ENCODE results near the gene FAM3C. TPM values are rescaled to one million over a fixed set of nuclear protein-coding genes. Genes with fewer than 3 reads are reported as not detected.

The FAM3C gene
- total and polyA plus RNA-seq, 2 donors, result 10.3 to 35.1 TPM

DNA sequence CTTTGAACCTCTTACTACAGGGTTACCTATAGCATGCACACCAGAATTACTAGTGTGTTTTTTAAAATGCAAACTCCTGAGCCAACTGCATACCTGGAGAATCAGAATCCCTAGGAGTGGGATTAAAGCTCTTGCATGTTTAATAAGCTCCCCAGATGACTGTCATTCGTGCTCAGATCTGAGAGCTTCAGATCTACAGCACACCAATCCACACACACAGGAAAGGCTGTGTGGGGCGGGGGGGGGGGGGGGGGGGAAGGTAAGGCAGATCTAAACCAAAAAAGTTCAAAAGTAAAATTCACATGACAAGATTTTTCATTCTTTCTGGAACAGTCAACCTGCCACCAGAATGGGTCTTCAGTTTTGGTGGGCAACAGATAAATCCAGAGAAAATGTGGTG lies 5.5 kb downstream of the FAM3C start:
- DNase-seq (ENCODE audit: low read depth in 6 of 9, low spot score in 9 of 9), result peak in 3 of 9 donors; percentile 16 to 52 (median 21)
- Histone ChIP-seq H3K4me3 (ENCODE audit: low read length in 2 of 2) (no peak overlapping the region), H3K9me3 (ENCODE audit: control insufficient read depth in 2 of 2, insufficient read depth in 1 of 2, low read length in 1 of 2) (no peaks in the 10 kb centered on the region), H3K36me3 (ENCODE audit: control insufficient read depth in 2 of 2, insufficient read depth in 2 of 2, low read length in 1 of 2) (no peaks in the 10 kb centered on the region), H3K27me3 (ENCODE audit: control insufficient read depth in 2 of 2, insufficient read depth in 1 of 2, low read length in 1 of 2) (no peaks in the 10 kb centered on the region), H3K4me1 (ENCODE audit: control insufficient read depth in 2 of 2, insufficient read depth in 2 of 2, low read length in 2 of 2) (peaks cover 5 to 8% of the 10 kb centered on the region in 2 donors), H3K27ac (ENCODE audit: low read depth in 1 of 2, low read length in 1 of 2) (no peak overlapping the region)
- WGBS, result 40% methylated on average over 2 of the region's 2 CpGs

DNA sequence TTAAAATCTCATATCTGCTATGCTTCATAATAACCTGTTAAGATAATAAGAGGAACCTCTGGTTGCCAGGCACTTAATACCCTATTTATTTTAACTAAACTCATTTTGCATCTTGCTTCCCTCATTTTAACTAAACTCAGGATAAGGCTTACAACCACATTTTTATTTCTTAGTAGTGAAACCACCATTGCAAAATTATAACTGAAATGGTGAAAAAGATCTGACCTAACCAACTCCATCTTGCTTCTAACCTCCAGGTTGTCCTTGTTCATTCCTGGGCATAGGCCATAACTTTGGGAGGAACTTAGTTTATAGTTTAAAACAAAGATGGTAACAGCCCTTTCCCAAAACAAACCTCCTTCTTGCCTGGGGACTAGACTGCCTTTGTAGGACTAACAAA lies 6.0 kb downstream of the FAM3C start:
- DNase-seq (ENCODE audit: low read depth in 6 of 9, low spot score in 9 of 9), result no peak
- no peak overlapping the region for H3K4me3 ChIP-seq (ENCODE audit: low read length in 2 of 2)
- H3K36me3 ChIP-seq (ENCODE audit: control insufficient read depth in 2 of 2, insufficient read depth in 2 of 2, low read length in 1 of 2), result no peaks in the 10 kb centered on the region
- H3K27me3 ChIP-seq (ENCODE audit: control insufficient read depth in 2 of 2, insufficient read depth in 1 of 2, low read length in 1 of 2), result no peaks in the 10 kb centered on the region
- H3K9me3 ChIP-seq (ENCODE audit: control insufficient read depth in 2 of 2, insufficient read depth in 1 of 2, low read length in 1 of 2), result no peaks in the 10 kb centered on the region
- H3K4me1 ChIP-seq (ENCODE audit: control insufficient read depth in 2 of 2, insufficient read depth in 2 of 2, low read length in 2 of 2), result peaks cover 4 to 5% of the 10 kb centered on the region in 2 donors
- H3K27ac ChIP-seq (ENCODE audit: low read depth in 1 of 2, low read length in 1 of 2), result no peak overlapping the region

DNA sequence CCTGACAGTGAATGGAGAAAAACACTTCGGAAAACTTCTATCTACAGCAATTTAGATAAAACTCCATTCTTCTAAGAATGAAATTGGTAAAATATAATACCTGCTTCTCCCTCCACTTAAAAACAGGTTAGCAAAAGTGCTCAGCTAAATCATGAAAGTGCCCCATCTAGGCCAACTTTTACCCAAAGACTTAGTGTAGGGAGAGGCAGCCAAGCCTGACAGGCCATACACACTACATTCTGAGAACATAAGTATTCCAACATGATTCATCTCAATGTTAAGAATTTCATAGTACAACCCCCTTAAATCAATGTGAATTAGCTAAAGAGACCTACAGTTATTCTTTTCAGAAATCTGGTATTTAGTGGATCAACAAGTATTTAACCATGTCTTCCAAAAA lies 7.2 kb downstream of the FAM3C start:
- WGBS, result 97% methylated on average over 1 of the region's 1 CpG
- Histone ChIP-seq H3K27me3 (ENCODE audit: control insufficient read depth in 2 of 2, insufficient read depth in 1 of 2, low read length in 1 of 2) (no peaks in the 10 kb centered on the region), H3K4me1 (ENCODE audit: control insufficient read depth in 2 of 2, insufficient read depth in 2 of 2, low read length in 2 of 2) (peaks cover 4 to 5% of the 10 kb centered on the region in 2 donors), H3K36me3 (ENCODE audit: control insufficient read depth in 2 of 2, insufficient read depth in 2 of 2, low read length in 1 of 2) (no peaks in the 10 kb centered on the region), H3K27ac (ENCODE audit: low read depth in 1 of 2, low read length in 1 of 2) (no peak overlapping the region), H3K4me3 (ENCODE audit: low read length in 2 of 2) (no peak overlapping the region), H3K9me3 (ENCODE audit: control insufficient read depth in 2 of 2, insufficient read depth in 1 of 2, low read length in 1 of 2) (no peaks in the 10 kb centered on the region)
- no peak for DNase-seq (ENCODE audit: low read depth in 6 of 9, low spot score in 9 of 9)

DNA sequence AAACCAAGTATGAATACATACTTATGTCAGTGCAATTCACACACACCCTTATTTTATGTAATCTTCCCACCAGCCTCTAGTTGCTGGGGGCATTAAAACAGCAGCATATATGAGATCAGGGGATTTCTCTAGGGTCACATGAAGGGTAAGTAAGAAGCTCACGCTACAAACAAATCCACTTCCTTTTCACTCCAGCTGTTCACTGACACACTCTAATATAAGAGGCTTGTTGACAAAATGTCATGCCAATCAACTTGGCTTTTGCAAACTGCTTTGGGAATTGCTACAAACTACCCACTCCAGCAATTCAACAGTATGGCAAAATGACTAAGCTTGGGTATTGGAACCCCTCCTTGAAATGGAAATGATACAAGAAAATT lies 10.3 kb downstream of the FAM3C start:
- Histone ChIP-seq H3K9me3 (ENCODE audit: control insufficient read depth in 2 of 2, insufficient read depth in 1 of 2, low read length in 1 of 2) (no peaks in the 10 kb centered on the region), H3K36me3 (ENCODE audit: control insufficient read depth in 2 of 2, insufficient read depth in 2 of 2, low read length in 1 of 2) (peaks cover 0 to 3% of the 10 kb centered on the region in 2 donors), H3K27ac (ENCODE audit: low read depth in 1 of 2, low read length in 1 of 2) (no peak overlapping the region), H3K4me1 (ENCODE audit: control insufficient read depth in 2 of 2, insufficient read depth in 2 of 2, low read length in 2 of 2) (peaks cover 5 to 9% of the 10 kb centered on the region in 2 donors), H3K27me3 (ENCODE audit: control insufficient read depth in 2 of 2, insufficient read depth in 1 of 2, low read length in 1 of 2) (no peaks in the 10 kb centered on the region), H3K4me3 (ENCODE audit: low read length in 2 of 2) (no peak overlapping the region)
- WGBS, result 46% methylated on average over 1 of the region's 1 CpG
- DNase-seq (ENCODE audit: low read depth in 6 of 9, low spot score in 9 of 9), result peak in 4 of 9 donors; percentile 14 to 58 (median 28)

DNA sequence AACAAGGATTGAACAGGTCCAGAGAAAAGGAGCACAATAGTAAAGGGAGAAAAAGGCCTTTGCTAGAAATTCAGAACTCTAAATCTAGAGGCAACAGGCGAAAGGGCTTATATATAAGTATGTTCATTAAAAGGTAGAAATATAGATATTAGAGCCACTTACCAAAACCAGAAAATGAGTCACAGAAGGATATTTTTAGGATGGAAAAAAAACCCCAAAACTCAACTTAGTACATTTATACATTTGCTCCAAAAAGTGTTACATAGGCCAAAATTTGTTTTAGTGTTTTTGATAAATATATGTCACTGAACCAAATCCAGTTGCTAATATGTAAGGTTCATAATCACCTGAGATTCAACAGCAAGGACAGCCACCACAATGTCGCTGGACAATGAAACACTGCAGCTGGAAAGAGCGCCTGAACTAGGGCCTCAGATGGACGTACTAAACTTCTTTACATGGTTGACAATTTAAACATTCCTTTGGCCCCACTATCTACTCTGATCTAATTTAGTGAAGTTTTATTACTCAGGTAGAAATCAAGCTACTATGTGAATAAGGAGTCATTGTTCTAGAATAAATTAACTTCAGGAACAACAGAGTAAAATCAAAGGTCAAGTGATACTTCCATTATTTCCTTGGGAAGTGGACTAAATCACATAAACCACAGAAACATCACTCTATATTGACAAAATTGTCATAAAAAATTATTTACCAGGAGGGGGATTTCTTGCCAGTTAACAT lies 10.9 kb downstream of the FAM3C start:
- no peak overlapping the region for H3K4me3 ChIP-seq (ENCODE audit: low read length in 2 of 2)
- 97% methylated on average over 4 of the region's 4 CpGs for WGBS
- H3K27me3 ChIP-seq (ENCODE audit: control insufficient read depth in 2 of 2, insufficient read depth in 1 of 2, low read length in 1 of 2), result no peaks in the 10 kb centered on the region
- no peak for DNase-seq (ENCODE audit: low read depth in 6 of 9, low spot score in 9 of 9)
- H3K9me3 ChIP-seq (ENCODE audit: control insufficient read depth in 2 of 2, insufficient read depth in 1 of 2, low read length in 1 of 2), result no peaks in the 10 kb centered on the region
- H3K36me3 ChIP-seq (ENCODE audit: control insufficient read depth in 2 of 2, insufficient read depth in 2 of 2, low read length in 1 of 2), result peaks cover 0 to 3% of the 10 kb centered on the region in 2 donors
- peaks cover under 1 to 5% of the 10 kb centered on the region in 2 donors for H3K4me1 ChIP-seq (ENCODE audit: control insufficient read depth in 2 of 2, insufficient read depth in 2 of 2, low read length in 2 of 2)
- no peak overlapping the region for H3K27ac ChIP-seq (ENCODE audit: low read depth in 1 of 2, low read length in 1 of 2)

DNA sequence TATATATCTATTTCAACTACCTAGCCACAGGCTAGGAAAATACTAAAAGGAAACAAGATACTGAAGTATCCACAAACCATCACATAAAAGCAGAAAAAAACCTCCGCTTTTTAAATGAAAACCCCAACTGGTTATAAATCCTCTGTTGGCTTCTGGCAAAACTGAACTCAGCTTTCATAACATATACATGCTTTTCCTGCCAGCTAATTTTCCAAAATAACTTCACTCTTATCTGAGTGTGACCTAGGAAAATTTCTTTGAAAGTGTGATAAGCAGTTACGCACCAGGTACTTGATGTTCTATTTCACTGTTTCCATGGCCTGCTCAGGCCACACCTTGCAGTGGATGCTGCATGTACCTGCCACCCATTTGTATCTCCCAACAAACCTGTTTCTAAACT lies 11.8 kb downstream of the FAM3C start:
- Histone ChIP-seq H3K27me3 (ENCODE audit: control insufficient read depth in 2 of 2, insufficient read depth in 1 of 2, low read length in 1 of 2) (no peaks in the 10 kb centered on the region), H3K4me1 (ENCODE audit: control insufficient read depth in 2 of 2, insufficient read depth in 2 of 2, low read length in 2 of 2) (peaks cover 3 to 8% of the 10 kb centered on the region in 2 donors), H3K4me3 (ENCODE audit: low read length in 2 of 2) (no peak overlapping the region), H3K36me3 (ENCODE audit: control insufficient read depth in 2 of 2, insufficient read depth in 2 of 2, low read length in 1 of 2) (peaks cover 0 to 3% of the 10 kb centered on the region in 2 donors), H3K9me3 (ENCODE audit: control insufficient read depth in 2 of 2, insufficient read depth in 1 of 2, low read length in 1 of 2) (no peaks in the 10 kb centered on the region), H3K27ac (ENCODE audit: low read depth in 1 of 2, low read length in 1 of 2) (no peak overlapping the region)
- DNase-seq (ENCODE audit: low read depth in 6 of 9, low spot score in 9 of 9), result no peak
- 94% methylated on average over 2 of the region's 2 CpGs for WGBS

DNA sequence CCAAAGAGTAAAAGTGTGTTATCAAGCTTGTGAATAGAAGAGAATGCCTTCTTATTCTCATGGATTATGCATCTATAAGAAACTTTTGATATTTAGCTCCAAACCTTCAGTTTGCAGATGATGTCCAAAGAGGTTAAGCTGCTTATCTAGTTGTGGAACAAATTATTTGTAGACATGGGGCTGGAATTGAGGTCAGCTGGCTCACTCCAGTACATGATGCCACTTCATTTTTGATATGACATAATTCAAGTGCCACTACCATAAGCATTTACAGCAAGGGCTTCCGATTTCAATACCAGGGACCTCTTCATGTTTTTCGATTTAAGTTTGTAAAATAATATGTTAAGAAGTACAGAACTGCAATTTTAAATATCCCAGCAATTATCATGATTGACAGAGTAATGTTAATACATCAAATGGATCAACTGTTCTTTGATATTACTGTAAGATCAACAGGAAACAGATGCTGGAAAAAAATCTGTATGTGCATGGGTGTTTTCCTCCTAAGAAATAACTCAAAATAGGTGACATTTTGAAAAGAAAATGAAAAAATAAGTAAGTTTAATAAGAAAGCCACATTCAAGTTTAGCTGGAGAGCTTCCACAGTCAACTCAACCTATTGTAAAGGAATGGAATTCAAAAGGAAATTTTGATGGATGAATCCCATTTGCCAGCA lies 12.7 kb downstream of the FAM3C start:
- WGBS, result 51% methylated on average over 2 of the region's 2 CpGs
- Histone ChIP-seq H3K4me1 (ENCODE audit: control insufficient read depth in 2 of 2, insufficient read depth in 2 of 2, low read length in 2 of 2) (peaks cover 3 to 9% of the 10 kb centered on the region in 2 donors), H3K4me3 (ENCODE audit: low read length in 2 of 2) (no peak overlapping the region), H3K27me3 (ENCODE audit: control insufficient read depth in 2 of 2, insufficient read depth in 1 of 2, low read length in 1 of 2) (no peaks in the 10 kb centered on the region), H3K9me3 (ENCODE audit: control insufficient read depth in 2 of 2, insufficient read depth in 1 of 2, low read length in 1 of 2) (no peaks in the 10 kb centered on the region), H3K27ac (ENCODE audit: low read depth in 1 of 2, low read length in 1 of 2) (no peak overlapping the region), H3K36me3 (ENCODE audit: control insufficient read depth in 2 of 2, insufficient read depth in 2 of 2, low read length in 1 of 2) (peaks cover under 1 to 3% of the 10 kb centered on the region in 2 donors)
- no peak for DNase-seq (ENCODE audit: low read depth in 6 of 9, low spot score in 9 of 9)

DNA sequence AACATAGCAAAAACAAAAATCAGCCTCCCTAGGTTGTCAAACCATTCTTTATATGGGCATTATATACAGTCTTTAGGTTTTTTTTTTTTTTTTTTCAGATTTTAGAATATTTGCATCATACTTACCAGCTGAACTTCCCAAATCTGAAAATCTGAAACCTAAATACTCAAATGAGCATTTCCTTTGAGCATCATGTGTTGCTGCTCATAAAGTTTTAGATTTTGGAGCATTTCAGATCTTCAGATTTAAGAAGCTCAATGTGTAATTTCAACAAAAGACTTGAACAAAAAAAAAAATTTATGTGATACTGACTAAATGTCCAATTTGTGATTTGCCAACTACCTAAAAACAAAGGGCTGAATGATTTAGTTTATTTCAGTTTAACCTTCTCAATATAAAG lies 13.6 kb downstream of the FAM3C start:
- Histone ChIP-seq H3K27ac (ENCODE audit: low read depth in 1 of 2, low read length in 1 of 2) (no peak overlapping the region), H3K4me1 (ENCODE audit: control insufficient read depth in 2 of 2, insufficient read depth in 2 of 2, low read length in 2 of 2) (peaks cover 3 to 9% of the 10 kb centered on the region in 2 donors), H3K36me3 (ENCODE audit: control insufficient read depth in 2 of 2, insufficient read depth in 2 of 2, low read length in 1 of 2) (peaks cover 3 to 6% of the 10 kb centered on the region in 2 donors), H3K4me3 (ENCODE audit: low read length in 2 of 2) (no peak overlapping the region), H3K27me3 (ENCODE audit: control insufficient read depth in 2 of 2, insufficient read depth in 1 of 2, low read length in 1 of 2) (no peaks in the 10 kb centered on the region), H3K9me3 (ENCODE audit: control insufficient read depth in 2 of 2, insufficient read depth in 1 of 2, low read length in 1 of 2) (no peaks in the 10 kb centered on the region)
- DNase-seq (ENCODE audit: low read depth in 6 of 9, low spot score in 9 of 9), result no peak

DNA sequence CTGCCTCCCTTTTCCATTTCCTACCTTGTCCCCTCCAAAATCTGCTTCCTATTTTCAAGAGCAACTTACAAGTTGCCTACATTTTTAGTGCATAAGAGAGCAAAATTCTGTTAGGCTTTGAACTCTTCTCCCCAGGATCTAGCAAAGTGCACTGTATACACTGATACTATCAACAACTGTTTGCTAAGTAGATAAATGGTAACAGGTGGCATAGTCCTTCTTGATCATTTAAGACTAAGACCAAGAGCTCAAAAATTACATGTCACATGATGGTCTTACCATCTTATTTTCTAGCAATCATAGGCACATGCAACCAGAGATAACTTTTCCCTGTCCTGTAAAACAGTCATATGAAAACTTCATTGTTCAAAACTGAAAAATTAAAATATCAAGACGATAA lies 16.2 kb downstream of the FAM3C start:
- Histone ChIP-seq H3K9me3 (ENCODE audit: control insufficient read depth in 2 of 2, insufficient read depth in 1 of 2, low read length in 1 of 2) (no peaks in the 10 kb centered on the region), H3K27ac (ENCODE audit: low read depth in 1 of 2, low read length in 1 of 2) (peak overlapping the region in 1 of 2 donors; percentile 21), H3K27me3 (ENCODE audit: control insufficient read depth in 2 of 2, insufficient read depth in 1 of 2, low read length in 1 of 2) (no peaks in the 10 kb centered on the region), H3K36me3 (ENCODE audit: control insufficient read depth in 2 of 2, insufficient read depth in 2 of 2, low read length in 1 of 2) (peaks cover 3 to 22% of the 10 kb centered on the region in 2 donors), H3K4me3 (ENCODE audit: low read length in 2 of 2) (no peak overlapping the region), H3K4me1 (ENCODE audit: control insufficient read depth in 2 of 2, insufficient read depth in 2 of 2, low read length in 2 of 2) (peaks cover 3 to 9% of the 10 kb centered on the region in 2 donors)
- DNase-seq (ENCODE audit: low read depth in 6 of 9, low spot score in 9 of 9), result no peak
- WGBS, result 99% methylated on average over 1 of the region's 1 CpG

All from thymus (tissue), 11 donors.